HTR-8/SVneo (cell line): ENCODE data around the gene KRTAP20-1.

Experiments
- DNase-seq: peaks from one replicate; pipeline ENCODE4 v3.0.0; 2011; ENCODE audit warnings: low spot score, mixed read lengths; ENCODE audit not compliant: insufficient read length
- FAIRE-seq: peaks from 2 replicates; lab custom pipeline; 2011; peaks lifted over from hg19 to GRCh38; lab: Jason Lieb, UNC

The KRTAP20-1 gene, protein sequence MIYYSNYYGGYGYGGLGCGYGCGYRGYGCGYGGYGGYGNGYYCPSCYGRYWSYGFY

DNA sequence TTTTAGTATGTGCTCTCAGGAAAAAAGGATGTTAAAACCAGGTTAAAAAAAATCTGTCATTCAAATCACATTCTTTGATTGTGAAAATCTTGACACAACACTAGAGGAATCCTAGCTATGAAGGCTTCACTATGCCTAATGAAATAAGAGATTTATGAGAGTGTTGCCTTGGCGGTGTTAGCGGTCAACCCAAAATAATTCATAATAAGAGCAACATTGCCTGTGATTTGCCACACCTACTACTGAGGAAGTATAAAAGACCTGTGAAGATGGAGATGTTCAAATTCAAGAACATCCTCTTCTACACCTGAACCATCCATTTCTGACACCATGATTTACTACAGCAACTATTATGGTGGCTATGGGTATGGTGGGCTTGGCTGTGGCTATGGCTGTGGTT, at the start of gene KRTAP20-1:
Gene KRTAP20-1 (plus strand): TSS at position 301 of the 400 bp plus-strand sequence. CDS start 30 bp downstream, at position 331.
- FAIRE-seq, result peak; percentile 23
- no peak for DNase-seq

DNA sequence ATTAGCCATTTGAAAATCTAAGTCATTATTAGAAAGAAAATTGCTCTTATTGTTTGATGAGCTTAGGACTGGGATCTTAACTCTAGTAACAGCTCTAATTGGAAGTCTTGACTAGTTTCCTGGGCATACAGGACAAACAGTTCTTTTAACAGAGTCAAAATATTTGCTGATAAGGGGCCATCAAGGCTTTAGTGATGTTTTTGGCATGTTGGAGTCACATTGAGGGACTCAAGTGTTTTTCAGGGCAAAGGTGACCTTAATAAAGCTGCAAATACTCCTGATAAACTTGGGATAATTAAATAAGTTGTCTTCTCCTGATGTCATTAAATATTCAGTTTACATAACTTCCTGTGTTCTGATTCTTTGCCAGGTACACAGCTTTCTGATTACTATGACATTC, 48.6 kb upstream of the KRTAP20-1 start:
- DNase-seq, result no peak
- no peak for FAIRE-seq

DNA sequence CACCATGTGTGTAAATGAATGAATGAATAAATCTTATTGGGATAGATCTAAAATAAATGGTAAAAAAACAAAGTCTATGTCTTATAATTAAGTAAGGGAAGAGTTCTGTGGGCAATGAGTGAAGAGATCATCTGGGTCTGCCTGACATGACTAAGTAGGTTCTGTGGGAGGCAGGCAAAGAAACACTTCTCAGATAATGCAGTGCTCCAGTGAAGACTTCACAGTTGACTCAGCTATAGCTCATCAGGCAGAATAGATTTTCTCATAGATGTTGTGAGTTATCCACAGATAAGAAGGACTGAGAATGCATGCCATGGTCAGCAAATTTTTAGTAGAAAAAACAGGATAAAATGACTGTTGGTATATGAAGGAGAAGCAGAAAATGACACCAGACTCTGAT, 38.5 kb upstream of the KRTAP20-1 start:
- FAIRE-seq (no peak), DNase-seq (no peak)

DNA sequence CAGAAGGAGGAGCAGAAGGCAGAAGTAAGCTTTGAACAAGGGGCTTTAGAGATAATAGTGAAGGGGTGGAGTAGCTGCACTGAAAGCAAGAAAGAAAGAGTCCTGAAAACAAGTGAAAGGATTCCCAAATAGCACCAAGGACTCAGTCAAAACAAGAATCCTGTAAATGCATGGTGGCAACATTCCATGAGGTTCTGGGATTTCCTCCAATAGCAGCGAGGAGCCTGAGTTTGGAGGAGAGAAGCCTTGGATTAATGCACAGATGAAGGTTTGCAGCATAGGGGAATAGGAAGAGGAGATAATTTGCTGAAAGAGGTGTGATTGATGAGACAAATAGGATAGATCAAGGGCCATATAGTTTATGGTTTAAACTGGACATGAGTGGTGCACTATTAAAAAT, 36.9 kb upstream of the KRTAP20-1 start:
- FAIRE-seq (no peak), DNase-seq (no peak)

- FAIRE-seq, result no peak
- no peak for DNase-seq
Observed at GRCh38 chr21:30580132-30580531, 36.1 kb upstream of the KRTAP20-1 start.

- DNase-seq (no peak), FAIRE-seq (no peak)
Observed at GRCh38 chr21:30582870-30583269, 33.4 kb upstream of the KRTAP20-1 start.

- FAIRE-seq (no peak), DNase-seq (no peak)
Observed at GRCh38 chr21:30590297-30590696, 25.9 kb upstream of the KRTAP20-1 start, which contains the start of gene KRTAP22-2. TSS of gene KRTAP22-2 (minus strand) at chr21:30590397.

DNA sequence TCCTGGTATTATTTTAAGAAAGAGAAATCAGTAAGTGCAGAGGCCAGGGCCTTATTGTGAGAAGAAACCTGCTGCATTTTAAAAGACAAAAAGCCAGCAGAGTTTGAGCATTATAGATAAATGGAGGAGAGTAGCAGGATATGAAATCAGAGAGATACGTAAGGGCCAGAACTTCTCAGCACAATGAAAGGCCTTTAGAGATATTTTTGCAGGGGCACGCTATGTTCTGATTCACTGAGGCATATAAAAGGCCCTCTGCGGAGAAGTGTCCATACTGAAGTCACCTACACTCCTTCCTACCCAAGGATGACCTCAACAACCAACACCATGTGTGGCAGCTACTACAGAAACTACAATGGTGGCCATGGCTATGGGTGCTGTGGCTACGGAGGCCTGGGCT, 24.1 kb upstream of the KRTAP20-1 start, which contains the start of gene KRTAP6-3:
Gene KRTAP6-3 (plus strand): TSS at position 301 of the 400 bp plus-strand sequence. CDS start 6 bp downstream, at position 307.
- no peak for DNase-seq
- no peak for FAIRE-seq

DNA sequence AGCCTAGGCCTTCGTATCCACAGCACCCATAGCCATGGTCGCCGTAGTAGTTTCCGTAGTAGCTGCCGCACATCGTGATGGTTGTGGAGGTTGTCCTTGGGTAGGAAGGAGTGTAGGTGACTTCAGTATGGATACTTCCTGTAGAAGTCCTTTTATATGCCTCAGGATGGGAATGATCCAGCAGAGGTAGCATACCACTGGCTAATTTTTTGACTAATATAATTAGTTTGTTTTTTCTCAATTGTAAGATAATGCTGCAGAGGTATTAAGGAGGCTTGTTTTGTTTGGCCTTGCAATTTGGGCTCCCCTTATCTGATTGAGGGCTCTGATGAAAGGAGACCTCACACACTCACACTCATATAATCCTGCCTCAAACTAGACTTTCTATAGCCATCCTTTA, 17.4 kb upstream of the KRTAP20-1 start, which contains the start of gene KRTAP6-2:
Gene KRTAP6-2 (minus strand): TSS at position 101 of the 400 bp plus-strand sequence. CDS start 28 bp downstream, at position 73.
- no peak for DNase-seq
- no peak for FAIRE-seq

DNA sequence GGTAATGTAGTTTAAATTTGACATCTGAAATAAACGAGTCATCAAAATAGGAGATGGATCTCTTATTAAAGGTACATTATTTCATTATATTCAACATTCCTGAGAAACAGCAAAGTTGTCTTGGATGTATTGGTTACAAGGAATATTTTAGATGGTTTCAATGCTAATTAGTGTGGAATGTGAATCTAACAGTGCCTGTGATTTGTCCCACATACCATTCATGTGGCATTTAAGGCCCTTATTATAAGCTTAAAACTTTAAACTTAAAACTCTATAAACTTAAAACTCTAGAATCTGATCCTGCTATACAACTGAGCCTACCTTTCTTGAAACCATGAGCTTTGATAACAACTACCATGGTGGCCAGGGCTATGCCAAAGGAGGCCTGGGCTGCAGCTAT, 15.4 kb upstream of the KRTAP20-1 start, which contains the start of gene KRTAP22-1:
Gene KRTAP22-1 (plus strand): TSS at position 301 of the 400 bp plus-strand sequence.
- FAIRE-seq (no peak), DNase-seq (no peak)

DNA sequence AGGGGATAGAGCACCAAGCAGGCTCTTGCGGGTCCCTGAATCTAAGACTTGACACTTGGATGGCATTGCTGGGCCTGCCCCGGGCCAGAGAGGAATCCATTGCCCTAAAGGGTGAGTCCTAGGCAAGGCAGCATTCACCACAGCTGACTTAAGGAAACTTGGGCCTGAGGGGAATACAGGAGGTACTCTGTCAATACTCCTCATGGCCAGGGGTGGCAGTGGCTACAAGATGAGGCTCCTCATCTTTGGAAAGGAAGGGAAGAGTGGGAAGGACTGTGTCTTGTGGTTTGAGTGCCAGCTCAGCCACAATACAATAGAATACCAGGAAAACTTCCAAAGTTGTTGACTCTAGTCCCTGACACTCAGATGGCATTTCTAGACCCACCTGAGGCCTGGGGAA, 10.3 kb upstream of the KRTAP20-1 start:
- FAIRE-seq (no peak), DNase-seq (no peak)

DNA sequence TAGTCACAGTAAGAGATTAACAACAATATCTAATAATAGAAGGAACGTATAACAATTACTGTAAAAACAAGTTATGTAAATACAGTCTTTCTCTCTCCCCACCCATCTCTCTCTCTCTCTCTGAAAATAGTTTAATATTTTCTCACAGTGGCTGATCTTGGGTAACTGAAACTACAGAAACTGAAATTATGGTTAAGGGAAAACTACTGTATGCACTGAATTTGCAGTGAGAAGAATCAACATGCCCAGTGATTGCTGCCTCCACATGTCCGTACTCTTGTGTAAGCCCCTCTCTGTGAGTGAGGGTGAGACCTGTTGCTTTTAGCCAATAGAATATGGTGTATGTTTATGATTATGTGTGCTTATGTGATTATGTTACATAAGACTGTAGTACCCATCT, 4.1 kb upstream of the KRTAP20-1 start:
- FAIRE-seq, result no peak

DNA sequence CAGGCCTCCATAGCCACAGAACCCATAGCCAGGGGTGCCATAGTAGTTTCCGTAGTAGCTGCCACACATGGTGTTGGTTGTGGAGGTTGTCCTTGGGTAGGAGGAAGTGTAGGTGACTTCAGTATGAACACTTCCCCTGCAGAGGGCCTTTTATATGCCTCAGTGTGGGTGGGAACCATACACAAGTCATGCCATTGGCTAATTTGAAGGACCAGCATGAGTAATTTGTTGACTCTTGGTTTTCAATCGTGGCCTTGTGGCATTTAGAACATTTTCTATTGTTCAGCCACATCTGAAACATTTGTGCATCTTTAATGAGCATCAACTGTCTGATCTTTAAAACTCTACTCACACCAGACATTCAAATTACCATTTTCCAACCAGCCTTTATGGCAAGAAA, 2.4 kb upstream of the KRTAP20-1 start, which contains the start of gene KRTAP6-1:
Gene KRTAP6-1 (minus strand): TSS at position 95 of the 400 bp plus-strand sequence. CDS start 26 bp downstream, at position 69.
- FAIRE-seq (no peak), DNase-seq (no peak)

More for the DNA sequence above, 4.1 kb upstream of the KRTAP20-1 start:
- no peak for DNase-seq

- DNase-seq (no peak), FAIRE-seq (no peak)
Observed at GRCh38 chr21:30615199-30615598, 1.0 kb upstream of the KRTAP20-1 start.

DNA sequence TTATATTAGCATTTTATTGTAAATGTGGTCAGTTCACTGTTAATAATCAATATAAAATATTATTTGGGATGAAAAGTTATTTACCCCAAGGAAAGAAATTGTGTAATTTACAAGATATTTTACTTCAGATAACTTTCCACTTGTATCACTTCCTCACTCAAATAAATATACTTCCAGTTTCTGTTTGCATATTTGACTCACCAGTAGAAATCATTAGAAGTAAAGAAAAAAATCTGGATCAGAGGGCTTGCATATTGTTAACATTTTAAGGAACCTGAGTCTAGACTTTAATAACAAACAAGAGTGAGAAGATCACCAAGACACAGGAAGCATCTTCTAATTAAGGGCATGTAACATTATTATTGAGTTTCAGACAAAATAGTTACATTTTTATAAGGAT, 3.9 kb downstream of the KRTAP20-1 start:
- no peak for FAIRE-seq
- DNase-seq, result no peak

- DNase-seq (no peak), FAIRE-seq (no peak)
Observed at GRCh38 chr21:30620522-30620921, 4.3 kb downstream of the KRTAP20-1 start, which contains the start of gene KRTAP20-4. TSS of gene KRTAP20-4 (plus strand) at chr21:30620627.

DNA sequence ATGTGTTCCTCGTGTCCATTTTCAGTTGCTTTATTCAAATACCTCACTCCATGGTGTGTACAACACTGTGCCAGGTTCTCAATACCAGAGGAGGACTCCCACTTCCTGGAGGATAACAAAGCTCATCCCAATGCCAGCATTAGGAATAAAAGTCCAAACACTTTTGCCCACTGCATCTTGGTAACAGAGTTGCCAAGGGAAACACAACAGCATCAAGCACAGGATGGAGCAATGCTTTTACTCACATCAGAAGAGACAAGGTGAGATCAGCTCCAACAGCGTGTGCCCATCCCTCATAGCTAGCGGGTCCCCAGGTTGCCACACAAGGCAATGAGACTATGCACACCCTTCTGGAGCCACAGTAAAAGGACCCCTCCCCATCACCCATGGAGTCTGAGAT, 7.1 kb downstream of the KRTAP20-1 start:
- DNase-seq (no peak), FAIRE-seq (no peak)

GRCh38 chr21:30625449-30626165, 9.4 kb downstream of the KRTAP20-1 start:
- FAIRE-seq (no peak), DNase-seq (no peak)

- no peak for FAIRE-seq
- no peak for DNase-seq
Observed at GRCh38 chr21:30628109-30628508, 11.9 kb downstream of the KRTAP20-1 start.

- FAIRE-seq, result no peak
- no peak for DNase-seq
Observed at GRCh38 chr21:30629200-30629599, 13.0 kb downstream of the KRTAP20-1 start.

DNA sequence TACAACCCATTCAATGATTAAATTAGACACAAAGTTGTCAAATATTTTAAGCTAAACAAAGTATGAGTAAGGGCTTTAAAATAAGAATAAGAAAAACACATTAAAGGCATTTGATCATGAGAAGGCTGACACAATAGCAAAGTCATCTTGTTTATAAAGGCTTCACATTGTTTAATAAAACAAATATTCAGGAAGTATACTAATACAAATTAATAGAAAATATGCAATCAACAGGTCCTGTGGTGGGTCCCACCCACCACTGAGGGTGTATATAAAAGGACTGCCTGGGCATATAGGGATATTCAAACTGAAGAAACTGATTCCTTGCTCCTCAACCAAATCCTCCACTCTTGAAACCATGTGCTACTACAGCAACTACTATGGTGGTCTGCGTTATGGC, 18.7 kb downstream of the KRTAP20-1 start, which contains the start of gene KRTAP20-2:
Gene KRTAP20-2 (plus strand): TSS at position 301 of the 400 bp plus-strand sequence. CDS start 58 bp downstream, at position 359.
- FAIRE-seq, result no peak
- DNase-seq, result no peak
